Thyroid gland (tissue), 4 donors: ENCODE data around the gene POFUT2.

Source experiments
- CTCF ChIP-seq, 6 experiments: fragments of 200-600 bp in 3 of 6; fragments of 450-650 bp in 3 of 6; sonication (generic) in 3 of 6; IDR thresholded peaks; one replicate each; pipeline ENCODE4 v1.5.1; 2016 to 2019; ENCODE audit warnings: antibody characterized with exemption in 6 of 6, mild to moderate bottlenecking in 2 of 6, inconsistent platforms in 1 of 6, moderate library complexity in 1 of 6
- POLR2A ChIP-seq, 2 donors: fragments of 450-650 bp; IDR thresholded peaks; one replicate each; pipeline ENCODE4 v1.6.1; 2017; ENCODE audit warnings: antibody characterized with exemption in 2 of 2, mild to moderate bottlenecking in 2 of 2, moderate library complexity in 1 of 2

- TF ChIP-seq CTCF (IDR thresholded peaks at IDR 0.05) (no peak), POLR2A (IDR thresholded peaks at IDR 0.05) (no peak)
Observed at GRCh38 chr21:45241357-45241756, 46.3 kb downstream of the POFUT2 start.
